Fibroblast of lung (primary cell): ENCODE results near the gene ITGB4.

Source experiments
- CTCF ChIP-seq, 2 donors: IDR thresholded peaks in 1 of 2; conservative IDR thresholded peaks in 1 of 2; 1 replicate in 1 of 2; 2 replicates in 1 of 2; pipeline ENCODE4 v1.5.1; 2011 to 2012; ENCODE audit warnings: low read length in 2 of 2, control low read depth in 1 of 2, inconsistent platforms in 1 of 2, low read depth in 1 of 2, mild to moderate bottlenecking in 1 of 2
- EZH2 ChIP-seq: IDR thresholded peaks from 2 replicates; pipeline ENCODE4 v1.5.1; 2012; ENCODE audit warnings: low read length, control low read depth, mild to moderate bottlenecking; ENCODE audit errors: missing control alignments

GRCh38 chr17:75774991-75775668, 53.9 kb downstream of the ITGB4 start:
- TF ChIP-seq CTCF (conservative IDR thresholded peaks at IDR 0.05 in 1 of 2, IDR thresholded peaks at IDR 0.05 in 1 of 2; ENCODE audit: low read depth in 1 of 2, low read length in 2 of 2) (no peak), EZH2 (no peak)
